Measurements from ENCODE around the gene DNAH8.

Gene DNAH8

DNA sequence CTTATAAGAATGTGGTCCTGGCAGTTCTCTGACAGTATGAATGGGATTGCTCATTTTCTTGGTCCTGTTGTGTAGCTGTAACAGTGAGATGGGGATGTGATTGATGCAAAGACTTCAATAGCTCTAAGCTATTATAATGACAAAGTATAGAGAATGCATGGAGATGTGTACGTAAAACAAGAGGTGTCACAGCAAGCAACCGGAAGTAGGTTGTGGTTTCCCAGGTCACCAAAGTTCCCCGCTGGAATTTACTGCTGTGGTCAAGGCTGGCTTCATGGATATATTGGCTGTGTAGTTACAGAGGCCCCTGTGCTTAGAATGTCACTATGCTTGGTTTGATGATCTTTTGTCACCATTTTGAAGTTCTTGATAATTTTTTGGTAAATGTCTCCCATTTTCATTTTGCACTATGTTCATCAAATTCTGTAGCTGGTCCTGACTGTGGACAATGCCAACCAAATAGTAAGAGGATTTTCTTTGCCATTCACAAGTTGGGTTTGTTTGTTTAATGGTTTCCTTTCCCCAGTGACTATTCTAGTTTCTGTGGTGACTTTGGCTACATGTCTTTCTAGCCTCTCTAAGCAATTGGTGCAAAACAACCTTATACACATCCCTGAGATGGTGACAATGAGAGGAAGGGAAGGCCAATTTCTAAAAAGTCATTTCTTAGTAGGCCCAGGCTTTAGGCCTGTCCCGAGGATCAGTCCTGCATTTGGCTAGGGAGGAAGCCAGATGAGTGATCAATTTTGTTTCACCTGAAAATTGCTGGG lies 10.5 kb downstream of the DNAH8 start:
- no peaks in the 10 kb centered on the region for H3K4me1 ChIP-seq (ENCODE audit: control insufficient read depth, low read length)
- H3K4me2 ChIP-seq (ENCODE audit: low read length) = no peak overlapping the region
- H3K36me3 ChIP-seq (ENCODE audit: control insufficient read depth, low read length) = no peaks in the 10 kb centered on the region
- no peaks in the 10 kb centered on the region for H3F3A ChIP-seq (ENCODE audit: control insufficient read depth, insufficient read depth)
- H3K9me3 ChIP-seq (ENCODE audit: control insufficient read depth, insufficient read depth, low read length) = no peaks in the 10 kb centered on the region
- no peak overlapping the region for H3K4me3 ChIP-seq (ENCODE audit: low read length)
- no peaks in the 10 kb centered on the region for H3K9me2 ChIP-seq (replicated peaks; ENCODE audit: control insufficient read depth, low read length)
- H3K27me3 ChIP-seq (ENCODE audit: control insufficient read depth, low read length) = peaks cover 1% of the 10 kb centered on the region; the same call in 1 of the 2 replicates
- no peak overlapping the region for H3K27ac ChIP-seq (ENCODE audit: low read depth, low read length)
- no peaks in the 10 kb centered on the region for H4K20me1 ChIP-seq (ENCODE audit: control insufficient read depth, insufficient read depth, low read depth, low read length)
- TF ChIP-seq, protein P1, sequence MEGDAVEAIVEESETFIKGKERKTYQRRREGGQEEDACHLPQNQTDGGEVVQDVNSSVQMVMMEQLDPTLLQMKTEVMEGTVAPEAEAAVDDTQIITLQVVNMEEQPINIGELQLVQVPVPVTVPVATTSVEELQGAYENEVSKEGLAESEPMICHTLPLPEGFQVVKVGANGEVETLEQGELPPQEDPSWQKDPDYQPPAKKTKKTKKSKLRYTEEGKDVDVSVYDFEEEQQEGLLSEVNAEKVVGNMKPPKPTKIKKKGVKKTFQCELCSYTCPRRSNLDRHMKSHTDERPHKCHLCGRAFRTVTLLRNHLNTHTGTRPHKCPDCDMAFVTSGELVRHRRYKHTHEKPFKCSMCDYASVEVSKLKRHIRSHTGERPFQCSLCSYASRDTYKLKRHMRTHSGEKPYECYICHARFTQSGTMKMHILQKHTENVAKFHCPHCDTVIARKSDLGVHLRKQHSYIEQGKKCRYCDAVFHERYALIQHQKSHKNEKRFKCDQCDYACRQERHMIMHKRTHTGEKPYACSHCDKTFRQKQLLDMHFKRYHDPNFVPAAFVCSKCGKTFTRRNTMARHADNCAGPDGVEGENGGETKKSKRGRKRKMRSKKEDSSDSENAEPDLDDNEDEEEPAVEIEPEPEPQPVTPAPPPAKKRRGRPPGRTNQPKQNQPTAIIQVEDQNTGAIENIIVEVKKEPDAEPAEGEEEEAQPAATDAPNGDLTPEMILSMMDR (IDR thresholded peaks at IDR 0.05; ENCODE audit: low read depth, low read length, poor library complexity, severe bottlenecking) = no peak
- H3K79me2 ChIP-seq (ENCODE audit: control insufficient read depth, low read length) = no peaks in the 10 kb centered on the region

DNA sequence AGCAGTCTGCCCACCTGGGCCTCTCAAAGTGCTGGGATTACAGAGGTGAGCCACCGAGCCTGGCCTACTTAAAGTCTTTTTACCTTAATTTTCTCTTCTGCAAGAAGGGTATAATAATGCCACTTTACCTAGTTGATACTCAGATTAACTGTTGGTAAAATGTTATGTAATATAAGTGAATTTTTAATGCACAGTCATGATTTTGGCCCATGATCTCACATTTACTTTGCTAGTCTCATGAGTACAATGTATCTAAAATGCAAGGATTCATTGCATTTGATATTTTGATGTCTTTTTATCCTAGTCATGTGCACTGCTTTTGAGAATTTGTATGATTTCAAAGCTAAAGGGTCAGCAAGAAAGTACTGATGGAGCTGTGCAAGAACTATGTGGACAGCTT lies 13.1 kb downstream of the DNAH8 start:
- Histone ChIP-seq H3K9me3 (ENCODE audit: control insufficient read depth, insufficient read depth, low read length) (no peaks in the 10 kb centered on the region), H4K20me1 (ENCODE audit: control insufficient read depth, insufficient read depth, low read depth, low read length) (no peaks in the 10 kb centered on the region), H3K27me3 (ENCODE audit: control insufficient read depth, low read length) (no peaks in the 10 kb centered on the region), H3F3A (ENCODE audit: control insufficient read depth, insufficient read depth) (no peaks in the 10 kb centered on the region), H3K9me2 (replicated peaks; ENCODE audit: control insufficient read depth, low read length) (no peaks in the 10 kb centered on the region), H3K36me3 (ENCODE audit: control insufficient read depth, low read length) (no peaks in the 10 kb centered on the region), H3K4me1 (ENCODE audit: control insufficient read depth, low read length) (no peaks in the 10 kb centered on the region), H3K4me3 (ENCODE audit: low read length) (no peak overlapping the region), H3K79me2 (ENCODE audit: control insufficient read depth, low read length) (no peaks in the 10 kb centered on the region), H3K27ac (ENCODE audit: low read depth, low read length) (no peak overlapping the region), H3K4me2 (ENCODE audit: low read length) (no peak overlapping the region)
- TF ChIP-seq, protein P1 (IDR thresholded peaks at IDR 0.05; ENCODE audit: low read depth, low read length, poor library complexity, severe bottlenecking) = no peak
- TF ChIP-seq EZH2phosphoT487 (IDR thresholded peaks at IDR 0.05; ENCODE audit: borderline replicate concordance, low read length) = no peak

DNA sequence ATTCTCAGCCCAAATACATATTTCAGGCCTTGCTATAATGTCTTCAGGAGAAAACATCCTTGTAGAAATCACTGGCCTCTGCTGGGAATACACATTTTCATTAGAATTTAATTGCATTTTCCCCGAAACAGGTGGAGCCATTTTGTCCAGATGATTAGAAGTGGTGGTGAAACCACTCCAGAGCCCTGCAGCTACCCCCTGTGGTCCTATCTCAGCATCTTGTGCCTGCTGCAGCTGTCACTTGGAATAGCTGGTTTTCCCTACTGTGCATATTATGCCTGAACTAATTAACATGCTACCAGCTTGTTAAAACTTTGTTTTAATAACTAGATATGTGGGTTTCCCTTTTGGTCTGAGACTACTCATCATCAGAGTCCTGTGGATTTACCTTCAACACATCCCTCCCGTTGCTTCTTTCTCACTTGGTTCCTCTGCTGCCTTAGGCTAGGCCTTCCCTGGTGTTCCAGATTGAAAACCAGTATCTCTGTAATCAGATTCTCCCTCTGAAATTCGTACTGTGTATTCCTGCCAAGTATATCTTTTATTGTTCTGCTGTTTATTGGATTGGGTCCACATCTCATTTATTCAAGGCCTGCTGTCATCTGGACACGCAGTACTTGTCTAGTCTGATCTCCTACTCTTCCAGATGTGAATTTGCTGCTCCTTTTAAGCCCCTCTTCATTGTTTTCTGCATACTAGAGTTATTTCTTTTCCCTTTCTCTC lies 15.2 kb downstream of the DNAH8 start:
- Histone ChIP-seq H3K27ac (ENCODE audit: low read depth, low read length) (no peak overlapping the region), H3K9me2 (replicated peaks; ENCODE audit: control insufficient read depth, low read length) (no peaks in the 10 kb centered on the region), H3K36me3 (ENCODE audit: control insufficient read depth, low read length) (no peaks in the 10 kb centered on the region), H3K4me2 (ENCODE audit: low read length) (no peak overlapping the region), H3K79me2 (ENCODE audit: control insufficient read depth, low read length) (no peaks in the 10 kb centered on the region), H3K9me3 (ENCODE audit: control insufficient read depth, insufficient read depth, low read length) (no peaks in the 10 kb centered on the region), H4K20me1 (ENCODE audit: control insufficient read depth, insufficient read depth, low read depth, low read length) (no peaks in the 10 kb centered on the region), H3K27me3 (ENCODE audit: control insufficient read depth, low read length) (no peaks in the 10 kb centered on the region), H3K4me1 (ENCODE audit: control insufficient read depth, low read length) (no peaks in the 10 kb centered on the region), H3K4me3 (ENCODE audit: low read length) (no peak overlapping the region), H3F3A (ENCODE audit: control insufficient read depth, insufficient read depth) (no peaks in the 10 kb centered on the region)
- TF ChIP-seq EZH2phosphoT487 (IDR thresholded peaks at IDR 0.05; ENCODE audit: borderline replicate concordance, low read length) = no peak
- TF ChIP-seq, protein P1 (IDR thresholded peaks at IDR 0.05; ENCODE audit: low read depth, low read length, poor library complexity, severe bottlenecking) = no peak
